ENCODE results near the gene LAIR1.
"Not testable (repeated sequence)": the region's sequence is repeated elsewhere in the genome, so short reads cannot be mapped to it uniquely, and the experiment has no call there.

- TF ChIP-seq POLR2AphosphoS5, POLR2A, TAF1, SPI1, POU2F2 (IDR thresholded peaks at IDR 0.05; ENCODE audit: low read depth, low read length): not testable (repeated sequence)
These were observed 5.4 kb downstream of the LAIR1 start for GRCh38 chr19:54359149-54359820.

Data from GM12891 (cell line).